SK-N-DZ (cell line): ENCODE measurements around the gene MGLL.

Source experiments
- DNase-seq: peaks from one replicate; pipeline ENCODE4 v3.0.0-alpha.2; 2015; ENCODE audit warnings: low spot score

Gene MGLL

DNA sequence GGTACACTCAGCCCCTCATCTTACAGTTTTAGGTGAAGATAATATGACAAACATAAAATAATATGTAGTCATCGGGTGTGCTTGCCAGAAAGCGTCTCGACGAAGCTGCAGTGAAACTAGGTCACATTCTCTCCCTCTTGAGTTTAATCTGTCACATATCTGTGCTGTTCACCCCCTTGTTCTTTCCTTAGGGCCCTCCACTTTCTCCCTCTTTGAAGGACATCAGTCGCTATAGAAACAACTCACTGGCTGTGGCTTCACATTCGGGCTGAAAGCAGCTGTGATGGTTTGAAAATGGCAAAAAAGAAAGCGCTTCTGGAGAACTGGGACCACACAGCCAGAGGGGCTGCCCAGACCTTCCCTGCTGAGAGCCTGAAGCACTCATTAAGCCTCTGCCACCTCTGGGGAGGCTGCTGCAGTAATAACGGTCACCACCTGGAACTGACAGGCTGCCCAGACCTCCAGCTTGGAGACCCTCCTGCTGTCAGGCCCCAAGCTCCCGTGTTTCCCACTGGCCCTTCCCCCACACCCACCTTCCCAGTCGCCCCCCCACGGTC lies 99.2 kb downstream of the MGLL start:
- no peak for DNase-seq

DNA sequence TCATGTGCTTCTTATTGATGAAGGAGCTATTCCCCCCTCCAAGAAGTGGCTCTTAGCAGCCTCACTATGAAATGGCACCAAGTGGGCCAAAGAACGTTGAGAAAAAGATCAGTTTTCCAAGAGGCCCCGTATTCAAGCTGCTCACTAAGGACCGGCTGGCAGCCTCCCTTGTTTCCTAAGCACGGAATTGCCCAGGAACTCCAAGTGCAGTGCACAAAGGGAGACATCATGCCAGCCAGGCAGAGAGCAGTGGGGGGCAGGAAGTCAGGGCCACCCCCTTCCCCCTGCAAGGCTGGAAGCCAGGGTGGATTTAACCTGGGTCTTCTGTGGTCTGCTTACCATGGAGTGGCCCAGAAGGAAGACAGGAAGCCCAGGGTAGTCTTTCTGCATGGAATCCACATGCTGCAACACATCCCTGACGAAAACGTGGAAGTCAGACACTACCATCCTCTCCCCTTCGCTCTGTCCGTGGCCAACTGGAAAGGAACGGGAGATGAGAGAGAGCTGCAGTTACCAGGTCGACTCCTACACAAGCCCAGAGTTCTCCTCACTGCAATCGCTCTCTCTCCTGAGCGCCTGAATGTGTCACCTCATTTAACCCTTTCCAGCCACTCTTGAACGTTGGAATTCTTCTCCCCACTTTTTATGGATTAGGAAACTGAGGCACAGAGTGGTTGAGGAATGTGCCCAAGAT lies 100.1 kb downstream of the MGLL start:
- DNase-seq = no peak

DNA sequence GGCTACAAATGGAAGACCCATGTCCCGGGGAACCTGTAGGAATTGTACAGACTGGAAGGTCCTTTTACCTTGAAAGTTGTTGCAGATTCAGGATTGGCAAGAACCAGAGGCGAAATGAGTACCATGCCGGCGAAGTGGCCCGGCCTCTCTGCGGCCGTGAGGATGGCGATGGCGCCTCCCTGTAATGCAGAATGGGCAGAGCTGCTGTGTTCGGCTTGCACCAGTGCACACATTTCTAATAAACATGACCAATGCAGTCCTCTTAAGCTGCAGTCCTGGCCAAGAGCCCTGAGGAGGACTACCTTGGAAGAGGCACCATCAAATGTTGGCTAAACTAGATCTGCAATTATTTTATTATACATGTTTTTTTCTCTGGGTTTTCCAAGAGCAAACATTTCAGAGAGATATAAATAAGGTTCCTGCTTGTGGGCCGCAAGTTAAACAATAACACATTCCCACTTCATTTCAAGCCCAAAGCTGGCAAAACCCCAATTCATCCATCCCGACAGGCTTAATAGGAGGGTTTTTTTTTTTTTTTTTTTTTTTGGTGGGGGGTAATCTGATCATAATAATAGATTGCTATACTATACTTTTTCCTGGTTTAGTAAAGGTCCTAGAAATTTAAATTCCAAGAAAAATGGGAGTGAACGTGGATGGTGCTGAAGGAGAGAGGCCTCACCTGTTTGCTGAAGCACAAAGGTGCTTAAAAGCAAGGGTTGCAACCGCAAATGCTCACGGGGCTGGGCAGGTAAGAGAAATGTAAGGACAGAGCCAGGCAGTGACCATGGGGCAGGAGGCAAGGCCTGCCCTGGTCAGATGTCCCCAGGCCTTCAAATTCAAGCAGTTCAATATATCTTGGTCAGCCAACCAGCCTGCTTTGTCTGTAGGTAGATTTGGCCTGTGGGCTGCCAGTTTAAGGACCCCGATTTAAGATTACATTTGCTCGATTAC lies 101.1 kb downstream of the MGLL start:
- DNase-seq = no peak

DNA sequence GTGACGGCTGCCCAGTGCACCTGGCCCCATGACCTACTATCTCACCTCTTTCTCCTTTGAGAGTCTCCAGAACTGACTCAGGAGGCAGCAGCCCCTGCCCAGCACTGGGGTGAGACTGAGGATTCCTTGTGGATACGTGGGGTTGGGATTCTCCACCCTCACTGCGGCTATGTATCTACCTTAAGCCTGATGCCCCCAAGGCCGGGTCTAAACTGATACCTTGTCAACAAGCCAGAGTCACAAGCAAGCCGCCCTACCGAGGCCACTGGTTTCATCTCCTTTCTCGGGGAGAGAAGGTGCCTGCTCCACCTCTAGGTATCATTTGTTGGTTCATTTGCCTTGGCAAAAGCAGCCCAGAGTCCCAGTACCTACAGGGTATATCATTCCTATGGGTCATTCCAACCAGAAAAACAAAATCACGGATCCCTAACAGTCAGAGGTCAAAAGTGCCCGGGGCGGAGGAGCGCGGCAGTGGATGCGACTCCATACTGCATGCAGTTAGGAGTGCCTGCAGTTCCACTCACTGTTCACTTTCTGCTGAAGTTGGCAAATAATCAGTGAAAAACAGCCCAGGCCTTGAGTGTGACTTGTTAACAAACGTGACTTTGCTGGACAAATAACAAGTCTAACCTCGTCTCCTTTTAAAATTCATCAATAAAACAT lies 102.0 kb downstream of the MGLL start:
- DNase-seq = no peak

DNA sequence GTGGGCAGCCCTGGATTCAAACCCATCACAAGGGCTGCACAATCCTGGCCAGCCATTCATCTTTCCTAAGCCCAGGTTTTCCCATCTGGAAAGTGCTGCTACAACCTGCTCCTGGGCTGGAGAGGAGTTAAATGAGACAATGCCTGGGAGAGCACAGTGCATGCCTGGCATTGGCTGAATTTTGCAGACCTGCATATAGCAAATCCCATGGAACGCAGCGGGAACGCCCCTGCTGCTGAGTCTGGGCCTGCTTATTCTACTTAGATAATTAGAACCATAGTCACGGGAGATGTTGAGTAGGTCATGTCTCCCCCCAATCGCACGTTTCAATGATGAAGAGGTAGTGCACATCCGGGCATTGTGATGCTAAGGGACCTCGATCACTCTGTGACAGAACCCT lies 102.9 kb downstream of the MGLL start:
- DNase-seq = no peak

DNA sequence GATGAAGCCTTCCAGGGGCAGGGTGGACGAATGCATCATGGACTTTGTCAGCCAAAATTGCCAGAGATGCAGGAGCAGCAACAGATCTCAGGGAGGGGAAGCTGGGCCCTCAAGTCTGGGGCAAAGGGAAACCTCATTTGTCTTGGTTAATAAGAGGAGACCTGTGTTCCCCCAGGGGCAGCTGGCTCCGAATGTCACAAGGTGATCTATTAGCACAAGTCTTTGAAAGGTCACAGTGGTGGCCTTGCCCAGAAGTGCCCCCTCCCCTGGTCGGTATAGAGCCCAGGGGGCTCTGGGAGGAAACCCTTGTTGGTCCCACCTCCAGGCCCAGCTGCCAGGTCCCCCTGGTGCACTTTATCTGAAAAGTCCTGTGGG lies 103.4 kb downstream of the MGLL start:
- DNase-seq = no peak

DNA sequence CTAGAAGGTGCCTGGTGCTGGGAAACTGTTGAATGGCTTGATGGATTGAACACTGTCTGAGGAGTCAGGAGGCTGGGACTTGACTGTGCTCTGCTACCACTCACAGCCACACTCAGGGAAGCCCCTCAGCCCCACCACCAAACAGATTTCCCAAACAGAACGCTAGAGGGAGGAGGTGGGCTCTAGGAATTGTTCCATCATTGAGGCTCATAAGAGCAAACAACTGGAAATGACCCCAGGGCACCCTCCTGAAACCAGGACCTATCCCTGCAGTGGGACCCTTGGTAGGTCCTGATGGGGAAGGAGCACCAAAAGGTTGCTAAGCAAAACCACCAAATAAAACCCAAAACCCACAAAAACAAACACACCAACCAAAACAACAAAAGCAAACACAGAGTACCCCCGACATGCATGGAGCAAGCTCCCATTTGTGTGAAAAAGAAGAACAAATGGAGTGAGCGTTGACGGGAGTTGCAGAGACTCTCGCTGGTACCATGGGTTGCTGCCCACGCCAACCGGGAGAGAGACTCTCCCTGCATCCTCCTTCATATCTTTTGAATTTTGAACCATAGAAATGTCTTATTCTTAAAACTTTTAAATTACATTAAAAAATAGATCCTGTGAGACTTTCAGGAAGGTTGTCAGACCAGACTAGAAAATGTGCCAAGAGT lies 103.9 kb downstream of the MGLL start:
- no peak for DNase-seq

DNA sequence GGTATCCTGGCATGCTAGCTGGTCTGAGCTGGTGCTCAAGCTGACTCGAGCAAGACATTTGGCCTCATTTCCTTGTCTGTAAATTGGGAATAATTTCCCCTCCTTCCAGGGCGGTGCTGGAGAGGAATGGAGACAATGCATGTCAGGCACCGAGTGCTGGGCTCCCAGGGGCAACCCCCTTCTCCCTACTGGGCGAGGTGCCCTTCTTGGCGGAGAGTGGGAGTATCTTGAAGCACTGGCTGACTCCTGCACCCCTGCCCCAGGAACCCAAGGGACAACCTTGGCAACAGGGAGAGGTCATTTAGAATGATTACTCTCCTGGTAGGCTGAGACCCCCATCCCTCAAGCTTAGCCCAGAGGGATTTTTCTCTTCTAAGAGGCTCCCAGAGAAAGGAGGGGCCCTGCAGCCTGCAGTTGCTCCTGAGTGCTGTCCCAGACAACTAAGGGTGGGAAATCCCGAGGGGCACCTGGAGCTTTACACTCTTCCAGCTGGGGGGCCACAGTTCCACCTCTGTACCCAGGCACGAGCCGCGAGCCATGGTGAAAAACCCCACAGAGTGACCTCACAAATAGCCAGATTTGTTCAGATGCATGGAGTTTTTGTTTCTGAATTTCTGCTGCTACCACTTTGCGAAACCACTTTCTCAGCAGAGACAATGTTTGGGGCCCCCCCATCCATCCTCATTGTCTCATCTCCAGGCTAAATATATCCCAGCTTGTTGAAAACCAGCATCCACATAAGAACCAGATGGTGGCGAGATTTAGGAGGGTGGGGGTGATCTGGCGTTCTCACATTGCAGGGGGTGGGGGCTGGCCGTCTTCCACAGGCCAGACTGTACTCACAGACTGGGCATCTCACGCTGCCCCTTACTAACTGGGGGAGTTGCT lies 104.7 kb downstream of the MGLL start:
- DNase-seq = no peak

DNA sequence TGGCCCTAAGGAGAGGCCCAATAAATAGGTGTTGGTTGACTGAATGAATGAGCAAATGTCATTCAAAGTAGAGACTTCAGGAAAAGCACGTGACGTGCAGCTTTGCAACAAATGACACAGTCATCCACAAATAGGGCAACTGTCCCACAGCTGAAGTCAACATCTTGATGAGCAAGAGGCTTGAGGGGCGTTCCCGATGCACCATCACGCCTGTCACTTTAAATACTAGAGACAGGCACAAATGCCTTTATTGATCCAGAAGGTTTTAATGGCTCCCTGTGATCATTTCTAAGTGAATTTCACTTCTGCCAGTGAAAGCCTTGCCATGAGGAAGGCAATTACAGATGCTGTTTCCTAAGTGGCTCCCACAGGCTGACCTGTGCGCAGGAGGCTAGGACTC lies 105.9 kb downstream of the MGLL start:
- no peak for DNase-seq

DNA sequence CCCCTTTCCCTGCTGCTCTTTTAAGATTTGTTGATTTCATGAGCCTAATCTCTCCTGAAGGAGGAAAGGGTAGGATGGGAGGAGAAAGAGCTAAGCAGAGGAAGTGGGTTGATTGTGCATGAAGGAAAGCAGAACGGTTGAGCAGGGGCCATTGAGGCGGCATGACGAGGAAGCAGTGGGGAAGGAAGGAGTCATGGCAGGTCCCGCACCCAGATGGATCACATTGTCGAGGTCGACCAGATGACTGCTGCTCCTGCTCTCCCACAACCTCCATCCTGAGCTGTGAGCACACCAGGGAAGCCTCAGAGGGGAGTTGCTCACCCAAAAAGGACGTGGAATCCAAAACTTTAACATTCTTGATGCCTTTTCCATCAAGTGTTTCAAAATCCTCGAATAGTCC lies 106.8 kb downstream of the MGLL start:
- DNase-seq = no peak

DNA sequence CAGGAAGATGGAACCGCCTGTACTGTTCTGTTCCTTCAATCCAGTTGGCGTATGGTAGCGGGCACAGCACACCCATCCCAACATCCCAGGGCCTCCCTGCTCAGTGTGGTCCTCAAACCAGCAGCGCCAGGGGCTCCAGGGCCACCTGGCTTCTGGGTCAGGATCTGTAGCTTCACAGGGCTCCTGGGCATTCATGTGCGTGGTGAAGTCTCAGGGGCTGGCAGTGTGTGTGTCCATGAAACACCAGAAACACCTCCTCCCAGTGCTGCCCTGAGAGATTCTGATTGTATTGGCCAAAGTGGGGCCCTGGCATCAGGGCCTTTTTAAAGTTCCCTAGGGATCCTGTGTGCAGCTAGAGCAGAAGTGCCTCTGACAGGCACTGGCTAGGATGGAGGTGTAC lies 107.4 kb downstream of the MGLL start:
- DNase-seq = no peak

DNA sequence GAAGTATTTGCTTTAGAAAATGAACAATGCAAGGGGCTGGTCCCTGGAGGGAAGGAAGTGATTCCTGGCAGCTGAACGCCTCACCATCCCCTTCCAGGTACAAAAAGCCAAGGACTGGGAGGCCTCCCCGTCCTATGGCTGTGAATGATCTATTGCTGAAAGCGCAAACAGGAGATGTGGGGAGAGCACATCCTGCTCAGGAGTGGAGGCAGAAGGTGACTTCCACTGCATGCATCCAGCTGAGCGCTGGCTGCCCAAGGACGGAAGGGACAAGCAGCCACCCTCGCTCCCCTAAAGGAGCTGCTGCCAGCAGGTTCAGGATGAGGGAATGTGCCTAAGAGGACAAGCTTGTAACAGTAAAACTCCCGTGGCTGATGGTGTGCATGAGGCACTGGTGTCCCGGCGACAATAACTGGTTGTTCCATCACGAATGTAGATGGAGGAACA lies 108.2 kb downstream of the MGLL start:
- no peak for DNase-seq

DNA sequence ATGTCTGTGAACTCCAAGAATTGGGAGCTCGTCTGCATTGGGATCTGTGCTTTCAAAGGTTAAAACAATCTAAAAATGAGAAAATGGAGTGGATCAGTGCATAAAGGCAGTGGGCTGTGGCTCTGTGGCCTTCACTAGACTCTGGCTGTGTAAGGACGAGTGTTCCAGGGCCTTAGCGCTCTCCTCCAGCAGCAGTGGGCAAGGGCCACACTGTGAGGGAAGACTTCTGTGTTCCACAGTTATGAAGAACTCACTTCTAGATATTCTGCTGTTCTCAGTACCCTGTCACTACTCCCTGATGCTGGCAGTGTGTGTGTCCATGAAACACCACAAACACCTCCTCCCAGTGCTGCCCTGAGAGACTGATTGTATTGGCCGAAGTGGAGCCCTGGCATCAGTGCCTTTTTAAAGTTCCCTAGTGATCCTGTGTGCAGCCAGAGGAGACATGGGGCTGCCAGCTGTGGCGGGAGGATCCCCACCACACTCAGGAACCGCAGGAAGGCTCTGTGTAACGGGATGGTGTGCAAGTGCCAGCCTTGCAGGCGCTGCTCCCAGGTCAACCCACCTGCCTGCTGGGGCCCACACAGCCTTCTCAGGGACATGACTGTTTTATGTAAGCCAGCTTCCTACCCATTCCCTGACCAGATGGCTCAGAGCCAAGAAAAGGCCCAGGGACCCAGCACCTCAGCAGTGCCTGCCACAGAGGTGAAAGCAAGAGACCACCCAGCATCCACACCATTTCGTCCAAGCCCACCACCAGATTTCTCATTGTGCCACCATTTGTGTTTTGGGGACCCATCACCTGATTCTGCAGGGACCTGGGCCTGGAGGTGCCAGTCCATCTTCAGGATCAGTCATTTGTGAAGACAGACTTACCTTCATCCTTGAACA lies 109.2 kb downstream of the MGLL start:
- DNase-seq = no peak

DNA sequence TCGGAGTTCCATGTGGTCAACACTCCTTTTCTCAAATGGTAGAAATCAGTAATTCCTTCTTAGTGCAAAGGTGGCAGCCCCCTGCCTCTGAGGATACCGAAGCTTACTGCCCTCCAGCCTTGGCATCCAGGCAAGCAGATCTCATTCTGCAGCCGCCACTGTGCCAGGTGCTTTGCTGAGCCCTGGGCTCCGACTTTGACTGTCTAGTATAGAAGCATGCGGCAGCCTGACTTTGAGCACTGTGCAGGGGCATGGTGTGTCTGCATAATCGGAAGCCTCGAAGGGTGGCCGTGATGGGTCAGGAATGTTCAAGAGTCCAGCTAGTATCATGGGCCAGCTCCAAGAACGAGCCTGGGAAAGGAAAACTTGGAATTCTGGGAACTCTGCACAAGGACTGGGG lies 109.9 kb downstream of the MGLL start:
- no peak for DNase-seq

DNA sequence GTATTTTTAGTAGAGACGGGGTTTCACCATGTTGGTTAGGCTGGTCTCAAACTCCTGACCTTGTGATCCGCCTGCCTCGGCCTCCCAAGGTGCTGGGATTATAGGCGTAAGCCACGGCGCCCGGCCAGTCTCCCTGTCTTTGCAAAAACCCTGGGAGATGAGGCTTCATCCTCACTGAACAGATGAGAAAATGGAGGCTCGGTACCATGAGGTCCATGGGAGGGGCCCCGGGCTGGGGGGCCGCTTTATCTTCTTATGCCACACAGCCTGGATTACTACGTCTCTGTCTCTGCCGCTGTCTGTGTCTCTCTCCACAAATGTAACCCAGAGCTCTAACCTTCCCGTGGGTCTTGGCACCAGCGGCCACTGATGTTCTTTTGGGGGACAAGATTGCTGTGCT lies 110.4 kb downstream of the MGLL start:
- no peak for DNase-seq

DNA sequence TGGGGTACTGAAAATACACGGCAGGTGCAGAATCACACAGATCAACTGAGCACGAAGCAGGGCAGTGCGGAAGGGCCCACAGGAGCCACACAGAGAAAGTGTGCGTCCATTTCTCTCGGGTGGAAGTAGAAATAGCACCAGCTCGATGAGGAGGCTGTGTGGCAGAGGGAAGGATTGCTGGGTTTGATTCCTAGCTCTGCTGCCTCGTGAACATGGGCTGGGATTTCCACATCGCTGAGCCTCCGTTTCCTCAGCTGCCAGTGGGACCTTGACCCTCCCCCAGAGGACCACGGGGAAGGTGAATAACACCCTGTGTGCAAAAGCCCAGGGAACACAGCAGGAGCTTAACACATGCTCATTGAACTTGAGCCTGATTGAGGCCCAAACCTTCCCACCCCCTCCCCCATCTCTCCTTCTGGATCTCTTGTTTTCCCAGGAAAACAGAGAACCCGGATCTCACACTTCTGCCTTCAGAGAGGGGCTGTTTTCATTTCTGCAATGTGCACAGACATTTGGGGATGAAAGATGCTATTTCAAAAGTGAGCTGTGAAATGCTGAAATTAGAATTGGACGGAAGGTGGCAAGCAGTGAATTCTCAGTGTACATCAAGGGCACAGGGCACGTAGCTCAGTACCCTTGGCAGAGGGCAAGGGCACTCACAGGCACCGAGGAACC lies 111.2 kb downstream of the MGLL start:
- DNase-seq = no peak

DNA sequence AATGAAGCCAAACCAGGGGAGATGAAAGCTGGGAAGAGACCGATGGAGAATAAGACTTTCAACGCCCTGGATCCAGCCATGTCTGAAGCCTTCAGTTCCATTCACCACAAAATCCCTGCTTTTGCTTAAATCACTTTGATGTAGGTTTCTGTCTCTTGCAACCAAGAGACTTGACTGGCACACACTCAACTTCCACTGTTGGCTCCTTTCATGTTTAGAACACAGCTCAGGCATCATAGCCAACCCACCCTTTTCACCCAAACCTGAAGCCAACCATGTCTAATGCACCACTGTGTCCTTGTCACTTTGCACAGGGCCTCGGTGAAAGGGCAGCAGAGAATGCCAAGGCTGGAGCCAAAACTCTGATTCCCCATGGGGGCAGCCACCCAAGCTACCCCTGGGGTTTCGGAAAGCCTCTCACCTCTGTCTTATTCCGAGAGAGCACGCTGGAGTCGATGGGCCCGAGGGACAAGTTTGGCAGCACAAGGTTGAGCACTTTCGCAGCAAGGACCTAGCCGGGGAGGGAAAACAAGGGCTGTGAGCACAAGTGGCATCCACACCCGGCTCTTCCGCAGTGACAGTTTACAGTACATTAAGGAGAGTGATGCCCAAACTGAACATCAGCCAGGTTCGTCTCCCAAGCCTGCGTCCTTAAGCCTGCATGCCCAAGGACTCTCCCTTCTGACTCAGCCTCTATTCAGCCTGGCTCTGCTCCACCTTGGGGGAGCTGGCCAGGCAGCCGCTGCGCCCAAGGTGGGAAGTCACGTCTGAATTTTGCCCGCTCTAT lies 112.0 kb downstream of the MGLL start:
- no peak for DNase-seq
